ENCODE measurements around the gene HGFAC.
"Not testable (repeated sequence)": the region's sequence is repeated elsewhere in the genome, so short reads cannot be mapped to it uniquely, and the experiment has no call there.

The HGFAC gene

GRCh38 chr4:3411190-3411589 lies 30.6 kb upstream of the HGFAC start:
- DNase-seq (ENCODE audit: low spot score): not testable (repeated sequence)

- DNase-seq (ENCODE audit: low spot score): no peak
Measured at GRCh38 chr4:3411676-3412075, 30.1 kb upstream of the HGFAC start.

GRCh38 chr4:3412257-3413020 lies 29.3 kb upstream of the HGFAC start:
- no peak for DNase-seq (ENCODE audit: low spot score)

GRCh38 chr4:3413217-3413671 lies 28.5 kb upstream of the HGFAC start:
- DNase-seq (ENCODE audit: low spot score): no peak

GRCh38 chr4:3413675-3414420 lies 27.9 kb upstream of the HGFAC start:
- no peak for DNase-seq (ENCODE audit: low spot score)

GRCh38 chr4:3414421-3415279 lies 27.1 kb upstream of the HGFAC start:
- peak; percentile 27 for DNase-seq (ENCODE audit: low spot score)

GRCh38 chr4:3415471-3416141 lies 26.2 kb upstream of the HGFAC start:
- DNase-seq (ENCODE audit: low spot score): no peak

- no peak for DNase-seq (ENCODE audit: low spot score)
Measured at GRCh38 chr4:3416270-3416669, 25.5 kb upstream of the HGFAC start.

GRCh38 chr4:3416821-3417221 lies 24.9 kb upstream of the HGFAC start:
- DNase-seq (ENCODE audit: low spot score): no peak

GRCh38 chr4:3417448-3417847 lies 24.3 kb upstream of the HGFAC start:
- no peak for DNase-seq (ENCODE audit: low spot score)

GRCh38 chr4:3418029-3418762 lies 23.6 kb upstream of the HGFAC start:
- DNase-seq (ENCODE audit: low spot score): peak; percentile 21

GRCh38 chr4:3419836-3420605 lies 21.7 kb upstream of the HGFAC start:
- DNase-seq (ENCODE audit: low spot score): no peak

GRCh38 chr4:3420606-3420955 lies 21.2 kb upstream of the HGFAC start:
- no peak for DNase-seq (ENCODE audit: low spot score)

- DNase-seq (ENCODE audit: low spot score): no peak
Measured at GRCh38 chr4:3420956-3421355, 20.8 kb upstream of the HGFAC start.

- DNase-seq (ENCODE audit: low spot score): no peak
Measured at GRCh38 chr4:3421470-3421869, 20.3 kb upstream of the HGFAC start.

- DNase-seq (ENCODE audit: low spot score): no peak
Measured at GRCh38 chr4:3422241-3422801, 19.4 kb upstream of the HGFAC start.

GRCh38 chr4:3422808-3423297 lies 18.9 kb upstream of the HGFAC start:
- no peak for DNase-seq (ENCODE audit: low spot score)

GRCh38 chr4:3423406-3423805 lies 18.4 kb upstream of the HGFAC start:
- no peak for DNase-seq (ENCODE audit: low spot score)

GRCh38 chr4:3423952-3424351 lies 17.8 kb upstream of the HGFAC start:
- DNase-seq (ENCODE audit: low spot score): no peak

GRCh38 chr4:3424522-3425095 lies 17.2 kb upstream of the HGFAC start:
- no peak for DNase-seq (ENCODE audit: low spot score)
